Measurements from ENCODE around the gene LGR6. TPM values are rescaled to one million over a fixed set of nuclear protein-coding genes. Genes with fewer than 3 reads are reported as not detected.

Gene LGR6
- total RNA-seq, 6 donors from 2014 or later = 0.46 to 5.2 (median 1.1) TPM

DNA sequence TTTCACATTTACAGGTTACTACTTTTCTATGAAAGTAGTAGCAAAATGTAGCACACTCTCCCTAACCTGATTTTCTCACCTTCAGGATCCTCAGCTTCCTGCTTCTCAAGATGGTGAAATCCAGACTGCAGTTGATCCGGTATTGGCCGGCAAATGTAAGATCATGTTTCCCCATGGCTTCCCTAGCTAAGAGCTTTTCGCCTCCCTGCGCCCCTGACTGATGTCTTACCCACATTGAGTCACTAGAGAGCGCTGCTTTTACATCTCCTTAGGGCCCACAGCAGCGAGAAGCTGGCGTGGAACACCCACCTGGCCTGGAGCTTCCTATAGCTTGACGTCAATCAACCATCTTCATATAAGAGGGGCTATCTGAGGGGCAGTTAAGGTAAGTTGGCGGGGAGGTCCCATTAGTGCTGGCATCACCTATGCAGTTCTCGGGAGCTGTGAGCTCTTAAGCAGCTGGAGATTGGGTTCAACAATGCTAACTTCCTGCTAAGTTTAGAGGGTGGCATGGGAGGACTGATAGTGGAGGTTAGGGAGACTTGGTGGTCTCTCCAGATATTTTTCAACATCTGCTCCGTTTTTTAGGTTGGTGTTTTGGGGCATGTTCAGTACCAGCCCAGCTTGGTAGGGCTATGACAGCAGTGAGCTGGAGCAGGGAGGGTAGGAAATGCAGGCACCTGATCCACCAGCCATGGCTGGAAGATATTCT, 38.7 kb upstream of the LGR6 start:
- H3K36me3 ChIP-seq = no peaks in the 10 kb centered on the region
- ATAC-seq (ENCODE audit: low FRiP score in 2 of 2) (peak; percentile 69 to 75), DNase-seq (peak in 1 of 2 donors; percentile 84)
- TF ChIP-seq, protein P1, sequence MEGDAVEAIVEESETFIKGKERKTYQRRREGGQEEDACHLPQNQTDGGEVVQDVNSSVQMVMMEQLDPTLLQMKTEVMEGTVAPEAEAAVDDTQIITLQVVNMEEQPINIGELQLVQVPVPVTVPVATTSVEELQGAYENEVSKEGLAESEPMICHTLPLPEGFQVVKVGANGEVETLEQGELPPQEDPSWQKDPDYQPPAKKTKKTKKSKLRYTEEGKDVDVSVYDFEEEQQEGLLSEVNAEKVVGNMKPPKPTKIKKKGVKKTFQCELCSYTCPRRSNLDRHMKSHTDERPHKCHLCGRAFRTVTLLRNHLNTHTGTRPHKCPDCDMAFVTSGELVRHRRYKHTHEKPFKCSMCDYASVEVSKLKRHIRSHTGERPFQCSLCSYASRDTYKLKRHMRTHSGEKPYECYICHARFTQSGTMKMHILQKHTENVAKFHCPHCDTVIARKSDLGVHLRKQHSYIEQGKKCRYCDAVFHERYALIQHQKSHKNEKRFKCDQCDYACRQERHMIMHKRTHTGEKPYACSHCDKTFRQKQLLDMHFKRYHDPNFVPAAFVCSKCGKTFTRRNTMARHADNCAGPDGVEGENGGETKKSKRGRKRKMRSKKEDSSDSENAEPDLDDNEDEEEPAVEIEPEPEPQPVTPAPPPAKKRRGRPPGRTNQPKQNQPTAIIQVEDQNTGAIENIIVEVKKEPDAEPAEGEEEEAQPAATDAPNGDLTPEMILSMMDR (IDR thresholded peaks at IDR 0.05) = peak; percentile 29 to 54 (median 34)
- TF ChIP-seq POLR2A (IDR thresholded peaks at IDR 0.05) (no peak), EP300 (IDR thresholded peaks at IDR 0.05) (no peak)
- WGBS, 2 donors = 40 to 46% methylated on average over 11 of the region's 11 CpGs
- H3K4me3 ChIP-seq = no peak overlapping the region
- H3K9me3 ChIP-seq = no peaks in the 10 kb centered on the region
- H3K4me1 ChIP-seq = peaks cover 8 to 19% (median 12%) of the 10 kb centered on the region in 4 donors
- H3K27me3 ChIP-seq = no peaks in the 10 kb centered on the region
- H3K27ac ChIP-seq = no peak overlapping the region

GRCh38 chr1:202155478-202156021, 38.0 kb upstream of the LGR6 start:
- 26 to 31% methylated on average over 8 of the region's 8 CpGs for WGBS, 2 donors
- DNase-seq = peak in 1 of 2 donors; percentile 75
- no peaks in the 10 kb centered on the region for H3K27me3 ChIP-seq
- H3K36me3 ChIP-seq = no peaks in the 10 kb centered on the region
- H3K4me3 ChIP-seq = no peak overlapping the region
- H3K4me1 ChIP-seq = peaks cover 8 to 25% (median 16%) of the 10 kb centered on the region in 4 donors
- H3K27ac ChIP-seq = no peak overlapping the region
- no peaks in the 10 kb centered on the region for H3K9me3 ChIP-seq
- TF ChIP-seq POLR2A (IDR thresholded peaks at IDR 0.05) = no peak
- TF ChIP-seq, protein P1 (IDR thresholded peaks at IDR 0.05) = no peak
- TF ChIP-seq POLR2AphosphoS5 (IDR thresholded peaks at IDR 0.05) = no peak
- TF ChIP-seq EP300 (IDR thresholded peaks at IDR 0.05) = no peak
- ATAC-seq (ENCODE audit: low FRiP score in 2 of 2) = peak in 1 of 2 donors; percentile 26

GRCh38 chr1:202156590-202156989, 37.0 kb upstream of the LGR6 start:
- peaks cover 8 to 34% (median 21%) of the 10 kb centered on the region in 4 donors for H3K4me1 ChIP-seq
- DNase-seq (no peak), ATAC-seq (ENCODE audit: low FRiP score in 2 of 2) (no peak)
- no peaks in the 10 kb centered on the region for H3K27me3 ChIP-seq
- H3K36me3 ChIP-seq = no peaks in the 10 kb centered on the region
- H3K4me3 ChIP-seq = no peak overlapping the region
- no peaks in the 10 kb centered on the region for H3K9me3 ChIP-seq
- no peak for TF ChIP-seq POLR2AphosphoS5 (IDR thresholded peaks at IDR 0.05)
- no peak for TF ChIP-seq EP300 (IDR thresholded peaks at IDR 0.05)
- TF ChIP-seq, protein P1 (IDR thresholded peaks at IDR 0.05) = no peak
- TF ChIP-seq POLR2A (IDR thresholded peaks at IDR 0.05) = no peak
- WGBS, 2 donors = 85% methylated on average over 8 of the region's 8 CpGs; no CpG with 5 or more reads in 1 of the 2 donors
- H3K27ac ChIP-seq = no peak overlapping the region

- 92 to 93% methylated on average over 9 to 10 of the region's 10 CpGs for WGBS, 2 donors
- H3K4me1 ChIP-seq = peaks cover 8 to 43% (median 33%) of the 10 kb centered on the region in 4 donors
- H3K27me3 ChIP-seq = no peaks in the 10 kb centered on the region
- no peak for TF ChIP-seq POLR2AphosphoS5 (IDR thresholded peaks at IDR 0.05)
- TF ChIP-seq, protein P1 (IDR thresholded peaks at IDR 0.05) = no peak
- no peaks in the 10 kb centered on the region for H3K36me3 ChIP-seq
- no peak overlapping the region for H3K4me3 ChIP-seq
- H3K9me3 ChIP-seq = no peaks in the 10 kb centered on the region
- H3K27ac ChIP-seq = no peak overlapping the region
- DNase-seq (no peak), ATAC-seq (ENCODE audit: low FRiP score in 2 of 2) (no peak)
Measured at GRCh38 chr1:202157945-202158344, 35.7 kb upstream of the LGR6 start.

Data from upper lobe of left lung (tissue), 6 donors.